Glutamatergic neuron (in vitro differentiated cells): ENCODE results near the gene PLCG1. TPM values are rescaled to one million over a fixed set of nuclear protein-coding genes. Genes with fewer than 3 reads are reported as not detected.

Experiments used
- DNase-seq: peaks from one replicate; pipeline ENCODE4 v3.0.0; 2022
- H3K27ac Mint-ChIP-seq: one replicate; pipeline ENCODE4 v1.8.0; 2020; ENCODE audit warnings: mild to moderate bottlenecking, mixed read lengths, inconsistent platforms; ENCODE audit not compliant: unreplicated experiment
- H3K27me3 Mint-ChIP-seq: one replicate; pipeline ENCODE4 v1.8.0; 2020; ENCODE audit warnings: mild to moderate bottlenecking, moderate library complexity, mixed read lengths, inconsistent platforms; ENCODE audit not compliant: unreplicated experiment
- H3K36me3 Mint-ChIP-seq: one replicate; pipeline ENCODE4 v1.8.0; 2020; ENCODE audit warnings: mild to moderate bottlenecking, mixed read lengths, inconsistent platforms; ENCODE audit not compliant: unreplicated experiment
- H3K4me1 Mint-ChIP-seq: one replicate; pipeline ENCODE4 v1.8.0; 2020; ENCODE audit warnings: mild to moderate bottlenecking, low read depth, mixed read lengths, inconsistent platforms; ENCODE audit not compliant: unreplicated experiment
- H3K4me3 Mint-ChIP-seq: one replicate; pipeline ENCODE4 v1.8.0; 2020; ENCODE audit warnings: mild to moderate bottlenecking, mixed read lengths, inconsistent platforms; ENCODE audit not compliant: unreplicated experiment
- H3K9me3 Mint-ChIP-seq: one replicate; pipeline ENCODE4 v1.8.0; 2020; ENCODE audit warnings: mild to moderate bottlenecking, moderate library complexity, mixed read lengths, inconsistent platforms; ENCODE audit not compliant: unreplicated experiment
- microRNA-seq: library from miRNA; unstranded; fragments of <30 nt; microRNA quantifications from one replicate; pipeline ENCODE4, GENCODE V29; 2020; ENCODE audit not compliant: unreplicated experiment
- total RNA-seq: library from RNA; stranded (reverse); fragmentation: NEBNext Ultra II Directional; extraction: Animal tissue kit (Norgen Biotek cat#: 25700); gene quantifications from one replicate; pipeline ENCODE4 v1.2.1, GENCODE V29; 2021; ENCODE audit not compliant: unreplicated experiment
- TF ChIP-seq, protein P1 (sequence below): fragments of 200-600 bp; sonication (generic); IDR thresholded peaks from one replicate; pipeline ENCODE4 v1.5.0; 2021; ENCODE audit not compliant: partially characterized antibody, unreplicated experiment

The PLCG1 gene
- total RNA-seq, 1 donor from 2014 or later = 458 TPM

DNA sequence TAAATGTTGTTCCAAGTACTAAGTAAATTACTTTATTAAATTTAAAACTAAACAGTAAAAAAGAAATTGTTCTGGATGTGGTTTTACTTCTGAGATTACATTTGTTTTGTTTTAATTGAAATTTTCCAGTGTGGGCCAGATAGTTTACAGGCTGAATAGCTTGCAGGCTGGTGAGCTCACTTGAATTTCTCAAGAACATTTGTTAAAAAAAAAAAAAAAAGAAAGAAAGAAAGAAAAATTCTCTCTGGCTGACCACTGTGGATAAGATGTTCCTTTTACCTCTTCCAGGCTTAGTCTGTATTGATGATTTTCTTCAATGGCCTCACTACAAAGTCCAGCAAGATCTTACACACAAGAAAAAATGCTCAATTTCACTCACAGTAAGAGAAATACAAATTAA lies 85.4 kb downstream of the PLCG1 start:
- TF ChIP-seq, protein P1, sequence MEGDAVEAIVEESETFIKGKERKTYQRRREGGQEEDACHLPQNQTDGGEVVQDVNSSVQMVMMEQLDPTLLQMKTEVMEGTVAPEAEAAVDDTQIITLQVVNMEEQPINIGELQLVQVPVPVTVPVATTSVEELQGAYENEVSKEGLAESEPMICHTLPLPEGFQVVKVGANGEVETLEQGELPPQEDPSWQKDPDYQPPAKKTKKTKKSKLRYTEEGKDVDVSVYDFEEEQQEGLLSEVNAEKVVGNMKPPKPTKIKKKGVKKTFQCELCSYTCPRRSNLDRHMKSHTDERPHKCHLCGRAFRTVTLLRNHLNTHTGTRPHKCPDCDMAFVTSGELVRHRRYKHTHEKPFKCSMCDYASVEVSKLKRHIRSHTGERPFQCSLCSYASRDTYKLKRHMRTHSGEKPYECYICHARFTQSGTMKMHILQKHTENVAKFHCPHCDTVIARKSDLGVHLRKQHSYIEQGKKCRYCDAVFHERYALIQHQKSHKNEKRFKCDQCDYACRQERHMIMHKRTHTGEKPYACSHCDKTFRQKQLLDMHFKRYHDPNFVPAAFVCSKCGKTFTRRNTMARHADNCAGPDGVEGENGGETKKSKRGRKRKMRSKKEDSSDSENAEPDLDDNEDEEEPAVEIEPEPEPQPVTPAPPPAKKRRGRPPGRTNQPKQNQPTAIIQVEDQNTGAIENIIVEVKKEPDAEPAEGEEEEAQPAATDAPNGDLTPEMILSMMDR = no peak

DNA sequence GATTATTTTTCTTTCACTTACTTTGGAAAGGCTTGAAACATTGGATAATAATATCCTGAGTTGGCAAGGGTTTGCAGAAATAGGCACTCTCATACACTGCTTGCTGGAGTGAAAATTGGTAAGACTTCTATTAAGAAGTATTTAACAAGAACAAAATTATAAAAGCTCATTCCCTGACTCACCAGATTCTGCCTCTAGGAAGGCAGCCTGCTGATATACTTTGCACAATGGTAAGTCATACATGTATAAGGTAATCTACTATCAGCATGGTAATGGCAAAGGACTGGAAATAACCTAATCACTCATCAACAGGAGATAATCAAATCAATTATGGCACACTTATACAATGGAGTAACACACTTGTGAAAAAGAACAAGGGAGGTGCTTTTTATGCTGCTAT lies 85.8 kb downstream of the PLCG1 start:
- no peak for DNase-seq
- TF ChIP-seq, protein P1 = no peak
- Mint-ChIP-seq H3K27ac (no peak overlapping the region), H3K9me3 (no peaks in the 10 kb centered on the region), H3K27me3 (no peaks in the 10 kb centered on the region), H3K4me3 (no peak overlapping the region), H3K36me3 (no peaks in the 10 kb centered on the region), H3K4me1 (no peaks in the 10 kb centered on the region)

More for the DNA sequence above, 85.4 kb downstream of the PLCG1 start:
- Mint-ChIP-seq H3K27me3 (no peaks in the 10 kb centered on the region), H3K4me3 (no peak overlapping the region), H3K27ac (no peak overlapping the region), H3K4me1 (no peaks in the 10 kb centered on the region), H3K9me3 (no peaks in the 10 kb centered on the region), H3K36me3 (no peaks in the 10 kb centered on the region)
- no peak for DNase-seq

DNA sequence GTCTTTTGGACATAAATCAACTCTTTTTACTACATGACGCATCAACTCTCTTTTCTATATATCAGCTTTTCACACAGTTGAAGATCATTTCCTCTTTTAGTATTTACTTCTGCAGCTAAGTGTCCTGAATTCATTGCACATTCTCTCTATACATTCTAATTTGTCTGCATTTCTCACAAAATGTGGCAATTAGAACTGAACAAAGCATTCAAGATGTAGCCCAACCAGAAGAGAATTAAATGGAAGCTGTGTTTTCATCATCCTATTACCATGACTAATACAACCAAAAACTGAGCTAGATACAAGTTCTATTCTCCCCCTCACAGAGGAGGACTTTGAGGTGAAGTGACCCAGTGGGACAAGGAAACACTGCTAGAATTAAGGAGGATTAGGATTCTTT lies 86.9 kb downstream of the PLCG1 start:
- no peak overlapping the region for H3K4me3 Mint-ChIP-seq
- H3K27me3 Mint-ChIP-seq = no peaks in the 10 kb centered on the region

DNA sequence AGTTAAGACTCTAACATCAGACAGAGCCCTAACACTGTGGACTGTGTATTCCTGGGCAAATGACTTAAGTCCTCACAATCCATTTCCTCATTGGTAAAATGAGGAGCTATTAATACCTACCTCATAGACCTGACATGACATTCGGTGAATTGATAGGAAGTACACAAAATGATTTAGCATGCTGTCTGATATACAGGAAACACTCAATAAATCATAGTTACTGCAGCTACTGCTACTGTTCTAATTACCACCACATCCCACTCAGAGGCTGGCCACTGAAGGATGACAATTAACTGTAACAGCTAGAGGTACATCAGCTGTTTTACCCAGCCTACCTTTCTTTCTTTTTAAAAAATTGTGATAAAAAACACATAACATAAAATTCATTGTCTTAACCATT lies 87.7 kb downstream of the PLCG1 start:
- H3K9me3 Mint-ChIP-seq = no peaks in the 10 kb centered on the region
- no peak overlapping the region for H3K27ac Mint-ChIP-seq
- no peak for DNase-seq
- H3K27me3 Mint-ChIP-seq = no peaks in the 10 kb centered on the region
- H3K4me3 Mint-ChIP-seq = no peak overlapping the region
- H3K36me3 Mint-ChIP-seq = no peaks in the 10 kb centered on the region
- TF ChIP-seq, protein P1 = no peak
- H3K4me1 Mint-ChIP-seq = no peaks in the 10 kb centered on the region

More for the DNA sequence above, 86.9 kb downstream of the PLCG1 start:
- Mint-ChIP-seq H3K27ac (no peak overlapping the region), H3K4me1 (no peaks in the 10 kb centered on the region), H3K9me3 (no peaks in the 10 kb centered on the region), H3K36me3 (no peaks in the 10 kb centered on the region)
- TF ChIP-seq, protein P1 = no peak
- no peak for DNase-seq

DNA sequence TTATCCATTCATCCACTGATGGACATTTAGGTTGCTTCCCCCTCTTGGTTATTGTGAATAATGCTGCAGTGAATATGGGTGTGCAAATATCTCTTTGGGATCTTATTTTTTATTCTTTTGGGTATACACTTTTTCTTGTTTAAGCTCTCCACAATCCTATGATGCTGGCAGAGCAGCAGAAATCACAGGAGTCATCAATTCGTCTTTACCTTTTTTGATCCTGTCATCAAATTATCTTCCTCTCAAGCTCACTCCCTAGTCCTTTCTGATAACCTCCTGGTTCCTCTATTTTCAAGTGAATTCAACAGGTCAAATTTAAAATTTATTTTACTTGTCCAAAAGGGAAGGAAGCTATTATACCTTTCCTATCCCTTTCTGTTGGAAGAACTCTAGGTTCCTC lies 89.1 kb downstream of the PLCG1 start:
- no peak for DNase-seq
- no peaks in the 10 kb centered on the region for H3K9me3 Mint-ChIP-seq
- no peaks in the 10 kb centered on the region for H3K4me1 Mint-ChIP-seq
- H3K27me3 Mint-ChIP-seq = no peaks in the 10 kb centered on the region
- no peak overlapping the region for H3K4me3 Mint-ChIP-seq
- H3K27ac Mint-ChIP-seq = no peak overlapping the region
- H3K36me3 Mint-ChIP-seq = no peaks in the 10 kb centered on the region
- TF ChIP-seq, protein P1 = no peak

Small RNA genes within 50 kb of the gene (microRNA-seq; reads per million reads assigned to microRNA genes)
- gene MIR6871 = 9.6 reads per million, percentile 47 among the genes with 10 or more reads in this experiment

Other genes with a start within 250 kb of the PLCG1 start
- gene TOP1, start 108.7 kb upstream of the PLCG1 start, total RNA-seq = 68.7 TPM
- gene ZHX3, start 180.2 kb downstream of the PLCG1 start, total RNA-seq = 40.5 TPM
- 5.9 TPM for gene LPIN3, start 203.3 kb downstream of the PLCG1 start, total RNA-seq
- gene EMILIN3, start 229.3 kb downstream of the PLCG1 start, total RNA-seq = not detected